HEK293 (cell line): ENCODE measurements around the gene TRPC6.

Experiments
- CTCF ChIA-PET: fragments of 350-600 bp; formaldehyde crosslinking; extraction: SDS; loops from one replicate; lab custom pipeline; 2021; ENCODE audit warnings: antibody characterized with exemption; lab: Yijun Ruan, JAX
- POLR2A ChIA-PET: fragments of 300-600 bp; formaldehyde crosslinking; extraction: SDS; loops from one replicate; lab custom pipeline; 2020; ENCODE audit warnings: antibody characterized with exemption, inconsistent platforms; lab: Yijun Ruan, JAX
- H3K27ac ChIP-seq: fragments of 200-500 bp; sonication (Bioruptor generic); 2 replicates; pipeline ENCODE4 v1.5.1; 2014; ENCODE audit warnings: low read depth, low read length, control low read depth, inconsistent platforms; ENCODE audit errors: extremely low read depth
- H3K36me3 ChIP-seq, 2 experiments: fragments of 200-500 bp in 1 of 2; sonication (Bioruptor generic) in 1 of 2; 1 replicate in 1 of 2; 2 replicates in 1 of 2; pipeline ENCODE4 v1.5.1; 2014 to 2017; ENCODE audit warnings: inconsistent platforms in 2 of 2, low read length in 2 of 2; ENCODE audit not compliant: control insufficient read depth in 2 of 2, insufficient read depth in 1 of 2
- H3K4me1 ChIP-seq: fragments of 200-500 bp; sonication (Bioruptor generic); 2 replicates; pipeline ENCODE4 v1.5.1; 2014; ENCODE audit warnings: mild to moderate bottlenecking, low read length, inconsistent platforms; ENCODE audit not compliant: control insufficient read depth, insufficient read depth
- H3K4me3 ChIP-seq: 2 replicates; pipeline ENCODE4 v1.5.1; 2011; ENCODE audit warnings: low read depth, mild to moderate bottlenecking, control low read depth, low read length, moderate library complexity
- H3K9me3 ChIP-seq: fragments of 200-500 bp; sonication (Bioruptor generic); 2 replicates; pipeline ENCODE4 v1.5.1; 2014; ENCODE audit warnings: low read depth, low read length, inconsistent platforms; ENCODE audit not compliant: control insufficient read depth, insufficient read depth
- EGR2 ChIP-seq: fragments of 450-650 bp; formaldehyde crosslinking; IDR thresholded peaks from 2 replicates; pipeline ENCODE4 v1.5.1; 2016; ENCODE audit warnings: low read depth, missing biosample characterization, missing genetic modification characterization
- SALL2 ChIP-seq: fragments of 450-650 bp; formaldehyde crosslinking; IDR thresholded peaks from 2 replicates; pipeline ENCODE4 v1.5.0; 2017; ENCODE audit warnings: missing biosample characterization, mild to moderate bottlenecking, missing genetic modification characterization, borderline replicate concordance
- YY2 ChIP-seq: fragments of 450-650 bp; formaldehyde crosslinking; IDR thresholded peaks from 2 replicates; pipeline ENCODE4 v1.5.1; 2016; ENCODE audit warnings: missing biosample characterization, missing genetic modification characterization
- ZBTB48 ChIP-seq: fragments of 450-650 bp; formaldehyde crosslinking; IDR thresholded peaks from 2 replicates; pipeline ENCODE4 v1.5.1; 2016; ENCODE audit warnings: missing biosample characterization, missing genetic modification characterization
- ZBTB49 ChIP-seq: fragments of 450-650 bp; formaldehyde crosslinking; IDR thresholded peaks from 2 replicates; pipeline ENCODE4 v1.5.1; 2016; ENCODE audit warnings: missing biosample characterization, missing genetic modification characterization, low read depth
- ZBTB6 ChIP-seq: fragments of 450-650 bp; formaldehyde crosslinking; IDR thresholded peaks from 2 replicates; pipeline ENCODE4 v1.5.1; 2017; ENCODE audit warnings: missing biosample characterization, missing genetic modification characterization
- ZEB2 ChIP-seq: fragments of 450-650 bp; formaldehyde crosslinking; IDR thresholded peaks from 2 replicates; pipeline ENCODE4 v1.5.1; 2016; ENCODE audit warnings: missing biosample characterization, missing genetic modification characterization
- ZNF138 ChIP-seq: fragments of 450-650 bp; formaldehyde crosslinking; IDR thresholded peaks from 2 replicates; pipeline ENCODE4 v1.5.1; 2016; ENCODE audit warnings: missing biosample characterization, missing genetic modification characterization, borderline replicate concordance
- ZNF169 ChIP-seq: fragments of 450-650 bp; formaldehyde crosslinking; IDR thresholded peaks from 2 replicates; pipeline ENCODE4 v1.5.1; 2016; ENCODE audit warnings: missing biosample characterization, missing genetic modification characterization
- ZNF302 ChIP-seq: fragments of 450-650 bp; formaldehyde crosslinking; IDR thresholded peaks from 2 replicates; pipeline ENCODE4 v1.5.1; 2016; ENCODE audit warnings: missing biosample characterization, missing genetic modification characterization, low read depth
- ZNF335 ChIP-seq: fragments of 450-650 bp; formaldehyde crosslinking; conservative IDR thresholded peaks from 2 replicates; pipeline ENCODE4 v1.5.1; 2016; ENCODE audit warnings: missing biosample characterization, missing genetic modification characterization
- ZNF37A ChIP-seq: fragments of 450-650 bp; IDR thresholded peaks from 2 replicates; pipeline ENCODE4 v1.5.1; 2018; ENCODE audit warnings: missing biosample characterization, missing genetic modification characterization
- ZNF416 ChIP-seq: fragments of 450-650 bp; formaldehyde crosslinking; IDR thresholded peaks from 2 replicates; pipeline ENCODE4 v1.5.1; 2016; ENCODE audit warnings: missing biosample characterization, missing genetic modification characterization
- ZNF510 ChIP-seq: fragments of 450-650 bp; formaldehyde crosslinking; IDR thresholded peaks from 2 replicates; pipeline ENCODE4 v1.5.1; 2018; ENCODE audit warnings: mild to moderate bottlenecking, missing genetic modification characterization, missing biosample characterization; ENCODE audit not compliant: insufficient replicate concordance
- ZNF560 ChIP-seq: fragments of 450-650 bp; formaldehyde crosslinking; IDR thresholded peaks from 2 replicates; pipeline ENCODE4 v1.5.1; 2017; ENCODE audit warnings: missing biosample characterization, missing genetic modification characterization, borderline replicate concordance
- ZNF580 ChIP-seq: fragments of 450-650 bp; formaldehyde crosslinking; IDR thresholded peaks from 2 replicates; pipeline ENCODE4 v1.5.1; 2016; ENCODE audit warnings: missing biosample characterization, missing genetic modification characterization
- ZNF596 ChIP-seq: fragments of 450-650 bp; IDR thresholded peaks from 2 replicates; pipeline ENCODE4 v1.5.0; 2018; ENCODE audit warnings: missing biosample characterization, mild to moderate bottlenecking, missing genetic modification characterization, moderate library complexity
- ZNF654 ChIP-seq: fragments of 450-650 bp; formaldehyde crosslinking; IDR thresholded peaks from 2 replicates; pipeline ENCODE4 v1.5.1; 2016; ENCODE audit warnings: low read depth, missing biosample characterization, missing genetic modification characterization
- ZNF660 ChIP-seq: fragments of 450-650 bp; IDR thresholded peaks from 2 replicates; pipeline ENCODE4 v1.5.1; 2018; ENCODE audit warnings: missing biosample characterization, mild to moderate bottlenecking, missing genetic modification characterization
- ZNF670 ChIP-seq: fragments of 450-650 bp; formaldehyde crosslinking; IDR thresholded peaks from 2 replicates; pipeline ENCODE4 v1.5.1; 2016; ENCODE audit warnings: missing biosample characterization, missing genetic modification characterization, low read depth
- ZSCAN23 ChIP-seq: fragments of 450-650 bp; formaldehyde crosslinking; IDR thresholded peaks from 2 replicates; pipeline ENCODE4 v1.5.1; 2016; ENCODE audit warnings: missing biosample characterization, missing genetic modification characterization
- ZSCAN30 ChIP-seq: fragments of 450-650 bp; IDR thresholded peaks from 2 replicates; pipeline ENCODE4 v1.5.1; 2018; ENCODE audit warnings: missing biosample characterization, mild to moderate bottlenecking, missing genetic modification characterization, moderate library complexity

The TRPC6 gene

GRCh38 chr11:101574886-101575285 is 8.9 kb downstream of the TRPC6 start:
- CTCF ChIA-PET: no interaction called here
- Histone ChIP-seq H3K36me3 (no peaks in the 10 kb centered on the region), H3K4me1 (no peaks in the 10 kb centered on the region), H3K4me3 (no peak overlapping the region), H3K9me3 (no peaks in the 10 kb centered on the region), H3K27ac (no peak overlapping the region)
- TF ChIP-seq ZNF138 (no peak), ZBTB6 (tag by site-specific recombination) (no peak)
- POLR2A ChIA-PET: no interaction called here

GRCh38 chr11:101567071-101567470 is 16.7 kb downstream of the TRPC6 start:
- POLR2A ChIA-PET: interaction anchor here (0.6 to 0.7 kb wide), 2 partner anchors 53 to 65 kb away, joined by 4 to 5 read pairs; no protein-coding TSS in a partner anchor

GRCh38 chr11:101566626-101567025 is 17.2 kb downstream of the TRPC6 start:
- TF ChIP-seq ZBTB48 (tag by site-specific recombination): peak; percentile 60
- TF ChIP-seq ZNF580 (tag by site-specific recombination): no peak
- TF ChIP-seq ZEB2 (tag by site-specific recombination): no peak
- no peak overlapping the region for H3K4me3 ChIP-seq
- CTCF ChIA-PET: no interaction called here

More at GRCh38 chr11:101567071-101567470, 16.7 kb downstream of the TRPC6 start:
- no peaks in the 10 kb centered on the region for H3K4me1 ChIP-seq
- CTCF ChIA-PET: no interaction called here
- H3K36me3 ChIP-seq: no peaks in the 10 kb centered on the region
- H3K27ac ChIP-seq: no peak overlapping the region
- TF ChIP-seq ZNF560 (tag by site-specific recombination) (no peak), ZSCAN23 (tag by site-specific recombination) (no peak), ZNF302 (no peak), YY2 (tag by site-specific recombination) (no peak), ZNF510 (no peak)
- TF ChIP-seq, all 188 proteins: peak for 0
- Histone ChIP-seq H3K9me3 (no peaks in the 10 kb centered on the region), H3K4me3 (no peak overlapping the region)

GRCh38 chr11:101563166-101563565 is 20.6 kb downstream of the TRPC6 start:
- ChIA-PET CTCF (interaction anchor here (0.6 kb wide), 1 partner anchor 362 kb away, joined by 4 read pairs; no protein-coding TSS in a partner anchor), POLR2A (no interaction called here)
- no peak overlapping the region for H3K4me3 ChIP-seq
- TF ChIP-seq EGR2 (tag by site-specific recombination): no peak
- no peak overlapping the region for H3K27ac ChIP-seq
- no peaks in the 10 kb centered on the region for H3K36me3 ChIP-seq
- H3K4me1 ChIP-seq: no peaks in the 10 kb centered on the region
- H3K9me3 ChIP-seq: no peaks in the 10 kb centered on the region

More at GRCh38 chr11:101566626-101567025, 17.2 kb downstream of the TRPC6 start:
- no peaks in the 10 kb centered on the region for H3K9me3 ChIP-seq
- no peak overlapping the region for H3K27ac ChIP-seq
- no peaks in the 10 kb centered on the region for H3K36me3 ChIP-seq
- POLR2A ChIA-PET: interaction anchor here (0.6 to 0.7 kb wide), 2 partner anchors 54 to 66 kb away, joined by 4 to 5 read pairs; no protein-coding TSS in a partner anchor
- no peaks in the 10 kb centered on the region for H3K4me1 ChIP-seq

GRCh38 chr11:101555366-101555765 is 28.4 kb downstream of the TRPC6 start:
- ChIA-PET CTCF (no interaction called here), POLR2A (no interaction called here)
- H3K4me3 ChIP-seq: no peak overlapping the region
- no peaks in the 10 kb centered on the region for H3K9me3 ChIP-seq
- no peak overlapping the region for H3K27ac ChIP-seq
- H3K4me1 ChIP-seq: no peaks in the 10 kb centered on the region
- H3K36me3 ChIP-seq: no peaks in the 10 kb centered on the region
- no peak for TF ChIP-seq ZNF660 (tag by site-specific recombination)
- TF ChIP-seq ZNF670 (tag by site-specific recombination): no peak
- no peak for TF ChIP-seq SALL2 (tag by site-specific recombination)
- no peak for TF ChIP-seq ZSCAN23 (tag by site-specific recombination)
- TF ChIP-seq ZNF654 (tag by site-specific recombination): no peak
- TF ChIP-seq ZNF335 (tag by site-specific recombination): no peak
- TF ChIP-seq ZBTB49: no peak
- no peak for TF ChIP-seq ZNF416 (tag by site-specific recombination)
- TF ChIP-seq ZNF169: no peak
- no peak for TF ChIP-seq ZNF596
- TF ChIP-seq ZNF37A (tag by site-specific recombination): no peak
- TF ChIP-seq ZSCAN30 (tag by site-specific recombination): no peak
